Measurements from ENCODE around the gene EDARADD.

GRCh38 chr1:236509203-236509602, 115.1 kb downstream of the EDARADD start:
- TF ChIP-seq CTCF (conservative IDR thresholded peaks at IDR 0.05; ENCODE audit: low read depth, low read length) (no peak), EZH2 (IDR thresholded peaks at IDR 0.05; ENCODE audit: low read length, unreplicated experiment) (no peak)

Data from PC-3 (cell line).